Transverse colon (tissue), 4 donors: Measurements from ENCODE around the gene LYZL1. TPM values are rescaled to one million over a fixed set of nuclear protein-coding genes. Genes with fewer than 3 reads are reported as not detected.

Experiments used
- DNase-seq: peaks from one replicate; pipeline ENCODE4 v3.0.0-alpha.2; 2019
- H3K27ac ChIP-seq, 4 donors: fragments of 200-600 bp; sonication (generic); 2 replicates each; pipeline ENCODE4 v1.5.1; 2016 to 2018; ENCODE audit warnings: inconsistent platforms in 4 of 4
- H3K27me3 ChIP-seq: fragments of 200-600 bp; sonication (generic); 2 replicates; pipeline ENCODE4 v1.5.1; 2017; ENCODE audit warnings: inconsistent platforms
- H3K36me3 ChIP-seq, 4 donors: fragments of 200-600 bp; sonication (generic); 2 replicates each; pipeline ENCODE4 v1.5.1; 2017 to 2019; ENCODE audit warnings: inconsistent platforms in 4 of 4
- H3K4me1 ChIP-seq, 4 donors: fragments of 200-600 bp; sonication (generic); 2 replicates each; pipeline ENCODE4 v1.5.1; 2017 to 2020; ENCODE audit warnings: inconsistent platforms in 4 of 4
- H3K4me3 ChIP-seq, 4 donors: fragments of 200-600 bp; sonication (generic); 1 replicate in 1 of 4; 2 replicates in 3 of 4; pipeline versions ENCODE4 v1.5.1 to v1.6.1; 2017 to 2019; ENCODE audit warnings: inconsistent platforms in 4 of 4
- H3K9me3 ChIP-seq, 2 donors: fragments of 200-600 bp; sonication (generic); 2 replicates each; pipeline ENCODE4 v1.5.1; 2017 to 2019; ENCODE audit warnings: inconsistent platforms in 2 of 2
- CTCF ChIP-seq, 5 experiments: fragments of 200-600 bp in 3 of 5; fragments of 450-650 bp in 2 of 5; sonication (generic) in 3 of 5; IDR thresholded peaks; 1 replicate in 2 of 5; 2 replicates in 3 of 5; pipeline ENCODE4 v1.5.1; 2016 to 2017; ENCODE audit warnings: antibody characterized with exemption in 5 of 5, inconsistent platforms in 3 of 5, mild to moderate bottlenecking in 2 of 5, moderate library complexity in 1 of 5
- EP300 ChIP-seq: sonication (generic); formaldehyde crosslinking; IDR thresholded peaks from one replicate; pipeline ENCODE4 v1.6.1; 2017; ENCODE audit warnings: antibody characterized with exemption, low read depth
- POLR2A ChIP-seq: fragments of 450-650 bp; IDR thresholded peaks from one replicate; pipeline ENCODE4 v1.6.1; 2016; ENCODE audit warnings: antibody characterized with exemption, mild to moderate bottlenecking, moderate library complexity
- POLR2AphosphoS5 ChIP-seq, 3 donors: sonication (generic); formaldehyde crosslinking; IDR thresholded peaks; one replicate each; pipeline ENCODE4 v1.6.1; 2016; ENCODE audit warnings: antibody characterized with exemption in 3 of 3
- WGBS, 2 donors: methylation state at CpG; one replicate each; pipeline ENCODE4 v1.1.5; 2018; ENCODE audit warnings: low coverage in 1 of 2; 5-methylcytosine and 5-hydroxymethylcytosine counted together
- in situ Hi-C, 4 donors: fragments of 200-750 bp; cut with MboI; loops; one replicate each; pipeline versions ENCODE4 v1.15.0 to v1.15.1; 2017; ENCODE audit warnings: low sequenced_read_pairs in 3 of 4, low pct_ligation_motif_present in 1 of 4, low pct_unique_long_range_greater_than_20kb in 1 of 4
- intact Hi-C: fragments of 100-400 bp; cut with DNase I; formaldehyde crosslinking; loops from one replicate; pipeline ENCODE4 v1.15.1; 2023; ENCODE audit warnings: low total_unique reads
- total RNA-seq, 4 donors: library from RNA; depleted of rRNA; stranded (reverse); fragments of >200 nt; gene quantifications; one replicate each; pipeline ENCODE4 v1.1.0, GENCODE V29; 2016

LYZL1 gene
- total RNA-seq, 4 donors from 2014 or later = not detected

DNA sequence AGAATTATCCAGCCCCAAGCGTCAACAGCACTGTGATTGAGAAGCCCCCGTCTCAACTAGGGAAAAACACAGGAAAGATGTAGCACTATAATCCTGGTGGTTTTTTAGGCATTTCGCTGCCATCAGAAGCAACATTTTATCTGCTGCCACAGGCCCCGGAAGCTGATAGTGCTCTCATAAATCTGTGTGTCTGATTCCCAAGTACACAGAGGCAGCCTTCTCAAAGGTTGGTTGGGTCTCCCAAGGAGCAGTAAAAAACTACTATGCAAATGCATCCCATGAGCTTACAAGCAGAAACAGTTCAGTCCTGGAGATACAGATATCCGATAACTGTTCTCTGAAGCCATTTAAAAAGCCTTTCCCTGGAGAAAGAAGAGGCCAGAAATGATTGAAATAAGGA, 45.8 kb upstream of the LYZL1 start:
- intact Hi-C loops (no loop called here), in situ Hi-C loops (no loop called here)
- no peak overlapping the region for H3K27ac ChIP-seq
- H3K9me3 ChIP-seq = no peaks in the 10 kb centered on the region
- TF ChIP-seq POLR2A (no peak), CTCF (IDR thresholded peaks at IDR 0.05) (no peak), EP300 (no peak), POLR2AphosphoS5 (IDR thresholded peaks at IDR 0.05) (no peak)
- 0 to 44% methylated on average over 2 to 5 of the region's 5 CpGs for WGBS, 2 donors
- no peaks in the 10 kb centered on the region for H3K4me1 ChIP-seq
- no peak for DNase-seq
- H3K27me3 ChIP-seq = no peaks in the 10 kb centered on the region
- no peak overlapping the region for H3K4me3 ChIP-seq
- no peaks in the 10 kb centered on the region for H3K36me3 ChIP-seq

GRCh38 chr10:29243750-29244149, 45.1 kb upstream of the LYZL1 start:
- no peak overlapping the region for H3K4me3 ChIP-seq
- TF ChIP-seq CTCF (IDR thresholded peaks at IDR 0.05) (no peak), EP300 (no peak), POLR2A (no peak), POLR2AphosphoS5 (IDR thresholded peaks at IDR 0.05) (no peak)
- H3K4me1 ChIP-seq = no peaks in the 10 kb centered on the region
- WGBS, 2 donors = 96 to 100% methylated on average over 1 of the region's 1 CpG
- no peaks in the 10 kb centered on the region for H3K9me3 ChIP-seq
- H3K36me3 ChIP-seq = no peaks in the 10 kb centered on the region
- in situ Hi-C loops (no loop called here), intact Hi-C loops (no loop called here)
- no peaks in the 10 kb centered on the region for H3K27me3 ChIP-seq
- DNase-seq = no peak
- H3K27ac ChIP-seq = no peak overlapping the region

DNA sequence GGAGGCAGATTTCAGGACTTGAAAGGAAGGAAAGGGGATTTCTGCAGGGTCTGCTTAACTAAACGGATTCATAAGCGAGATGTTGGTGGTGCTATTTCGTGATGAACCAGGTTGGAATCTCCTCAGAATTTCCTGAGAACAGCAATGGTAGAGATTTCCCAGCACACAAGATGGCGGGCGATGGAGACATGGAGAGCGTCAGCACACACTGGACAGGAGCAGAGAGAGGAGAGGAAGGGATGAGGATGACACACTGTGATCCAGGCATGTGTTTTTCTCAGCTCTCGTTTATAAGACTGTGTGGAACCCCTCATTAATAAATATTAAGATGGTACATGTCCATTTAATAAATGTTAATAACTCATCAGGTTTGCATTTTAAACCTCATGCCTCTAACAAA, 43.9 kb upstream of the LYZL1 start:
- no peak overlapping the region for H3K4me3 ChIP-seq

DNA sequence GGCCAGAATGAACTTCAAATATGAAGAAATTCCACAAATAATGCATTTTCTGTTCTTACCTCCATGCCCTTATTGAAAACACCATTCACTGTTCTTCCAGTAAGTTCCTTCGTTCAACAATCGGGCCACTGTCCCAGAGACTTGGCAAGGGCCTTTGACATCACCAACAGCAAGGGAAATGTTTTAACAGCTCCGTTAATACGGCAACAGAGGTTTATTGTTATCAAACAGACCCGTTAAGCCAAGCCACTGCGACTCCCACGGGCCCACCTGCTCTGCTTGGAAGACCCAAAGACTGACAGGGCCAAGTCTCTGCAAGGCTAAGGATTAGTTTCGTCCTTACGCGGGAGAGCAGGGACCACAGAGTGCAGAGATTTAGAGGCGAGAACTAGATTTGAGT, 43.4 kb upstream of the LYZL1 start:
- Histone ChIP-seq H3K4me3 (no peak overlapping the region), H3K36me3 (no peaks in the 10 kb centered on the region), H3K9me3 (no peaks in the 10 kb centered on the region), H3K4me1 (no peaks in the 10 kb centered on the region), H3K27me3 (no peaks in the 10 kb centered on the region), H3K27ac (no peak overlapping the region)
- in situ Hi-C loops (no loop called here), intact Hi-C loops (no loop called here)
- no peak for TF ChIP-seq CTCF (IDR thresholded peaks at IDR 0.05)
- no peak for TF ChIP-seq EP300
- no peak for TF ChIP-seq POLR2A
- TF ChIP-seq POLR2AphosphoS5 (IDR thresholded peaks at IDR 0.05) = no peak
- DNase-seq = no peak
- WGBS, 2 donors = 73 to 80% methylated on average over 7 to 11 of the region's 11 CpGs

More for the DNA sequence above, 43.9 kb upstream of the LYZL1 start:
- H3K27me3 ChIP-seq = no peaks in the 10 kb centered on the region
- intact Hi-C loops = no loop called here
- no peaks in the 10 kb centered on the region for H3K9me3 ChIP-seq
- no peak for DNase-seq
- WGBS, 2 donors = 87 to 88% methylated on average over 7 of the region's 7 CpGs
- no peaks in the 10 kb centered on the region for H3K4me1 ChIP-seq
- no peaks in the 10 kb centered on the region for H3K36me3 ChIP-seq
- TF ChIP-seq EP300 (no peak), CTCF (IDR thresholded peaks at IDR 0.05) (no peak), POLR2AphosphoS5 (IDR thresholded peaks at IDR 0.05) (no peak), POLR2A (no peak)
- in situ Hi-C loops = no loop called here
- H3K27ac ChIP-seq = no peak overlapping the region
